Lung (tissue), 12 donors: ENCODE data around the gene ZNF536. TPM values are rescaled to one million over a fixed set of nuclear protein-coding genes. Genes with fewer than 3 reads are reported as not detected.

Source experiments
- ATAC-seq: fragments of 200-7000 bp; cut with Tn5 transposase; one replicate; pipeline ENCODE4 v1.9.1; 2020; ENCODE audit warnings: moderate number of reproducible peaks; ENCODE audit not compliant: insufficient read depth, low FRiP score
- DNase-seq, 3 donors: peaks; one replicate each; pipeline ENCODE4 v3.0.0-alpha.2; 2013 to 2017
- H3K27ac ChIP-seq, 2 donors: one replicate each; pipeline ENCODE4 v1.5.1; 2013; ENCODE audit warnings: mild to moderate bottlenecking in 2 of 2, moderate library complexity in 2 of 2, control low read depth in 1 of 2, inconsistent platforms in 1 of 2, low read depth in 1 of 2, low read length in 1 of 2
- H3K27me3 ChIP-seq, 3 donors: one replicate each; pipeline ENCODE4 v1.5.1; 2013; ENCODE audit warnings: low read length in 2 of 3; ENCODE audit not compliant: control insufficient read depth in 3 of 3, insufficient read depth in 3 of 3
- H3K36me3 ChIP-seq, 4 donors: one replicate each; pipeline ENCODE4 v1.5.1; 2013; ENCODE audit warnings: low read length in 4 of 4, mild to moderate bottlenecking in 1 of 4, moderate library complexity in 1 of 4; ENCODE audit not compliant: control insufficient read depth in 4 of 4, insufficient read depth in 4 of 4
- H3K4me1 ChIP-seq, 5 donors: one replicate each; pipeline ENCODE4 v1.5.1; 2013; ENCODE audit warnings: low read length in 5 of 5, mild to moderate bottlenecking in 2 of 5, moderate library complexity in 1 of 5; ENCODE audit not compliant: control insufficient read depth in 5 of 5, insufficient read depth in 5 of 5
- H3K4me3 ChIP-seq: one replicate; pipeline ENCODE4 v1.5.1; 2013; ENCODE audit warnings: mild to moderate bottlenecking, control low read depth, moderate library complexity
- H3K9ac ChIP-seq, 2 donors: one replicate each; pipeline ENCODE4 v1.5.1; 2013; ENCODE audit warnings: low read length in 2 of 2, control low read depth in 1 of 2; ENCODE audit not compliant: insufficient read depth in 1 of 2
- H3K9me3 ChIP-seq, 4 donors: one replicate each; pipeline ENCODE4 v1.5.1; 2013; ENCODE audit warnings: low read length in 3 of 4, mild to moderate bottlenecking in 1 of 4, moderate library complexity in 1 of 4; ENCODE audit not compliant: control insufficient read depth in 4 of 4, insufficient read depth in 3 of 4
- WGBS, 2 donors: extraction: QIAGEN DNeasy Blood & Tissue Kit; methylation state at CpG; one replicate each; pipeline ENCODE4 v1.1.7; 2013; 5-methylcytosine and 5-hydroxymethylcytosine counted together
- polyA plus RNA-seq, 2 donors: library from polyadenylated mRNA; stranded (reverse); fragments of 200-250 nt; gene quantifications; one replicate each; pipeline ENCODE4 v1.2.1, GENCODE V29; 2013
- total RNA-seq, 2 donors: library from RNA; depleted of rRNA in 1 of 2; stranded (reverse); fragments of >200 nt in 1 of 2; gene quantifications; one replicate each; pipeline ENCODE4 v1.2.1, GENCODE V29; 2014 to 2021
- TF ChIP-seq, protein P1 (sequence below): IDR thresholded peaks from 2 replicates; pipeline ENCODE4 v1.5.1; 2012; ENCODE audit warnings: mild to moderate bottlenecking; ENCODE audit errors: control extremely low read depth, extremely low read depth
- donor health status: control.
- donor health status: control.
- donor health status: Bipolar disorder and iron deficiency.
- donor health status: healthy.
- donor health status: DM: yes; HTN: yes; CAD: no.

The ZNF536 gene
- total and polyA plus RNA-seq, 4 donors, result 0.07 to 5.6 (median 0.21) TPM

- no peak for DNase-seq
- no peak overlapping the region for H3K9ac ChIP-seq
- whole genome bisulfite sequencing, 2 donors, result 62 to 73% methylated on average over 6 of the region's 6 CpGs
- H3K27me3 ChIP-seq, result peaks cover 0 to 20% (median 0%) of the 10 kb centered on the region in 3 donors
- H3K36me3 ChIP-seq, result no peaks in the 10 kb centered on the region
- H3K4me3 ChIP-seq, result no peak overlapping the region
- TF ChIP-seq, protein P1, sequence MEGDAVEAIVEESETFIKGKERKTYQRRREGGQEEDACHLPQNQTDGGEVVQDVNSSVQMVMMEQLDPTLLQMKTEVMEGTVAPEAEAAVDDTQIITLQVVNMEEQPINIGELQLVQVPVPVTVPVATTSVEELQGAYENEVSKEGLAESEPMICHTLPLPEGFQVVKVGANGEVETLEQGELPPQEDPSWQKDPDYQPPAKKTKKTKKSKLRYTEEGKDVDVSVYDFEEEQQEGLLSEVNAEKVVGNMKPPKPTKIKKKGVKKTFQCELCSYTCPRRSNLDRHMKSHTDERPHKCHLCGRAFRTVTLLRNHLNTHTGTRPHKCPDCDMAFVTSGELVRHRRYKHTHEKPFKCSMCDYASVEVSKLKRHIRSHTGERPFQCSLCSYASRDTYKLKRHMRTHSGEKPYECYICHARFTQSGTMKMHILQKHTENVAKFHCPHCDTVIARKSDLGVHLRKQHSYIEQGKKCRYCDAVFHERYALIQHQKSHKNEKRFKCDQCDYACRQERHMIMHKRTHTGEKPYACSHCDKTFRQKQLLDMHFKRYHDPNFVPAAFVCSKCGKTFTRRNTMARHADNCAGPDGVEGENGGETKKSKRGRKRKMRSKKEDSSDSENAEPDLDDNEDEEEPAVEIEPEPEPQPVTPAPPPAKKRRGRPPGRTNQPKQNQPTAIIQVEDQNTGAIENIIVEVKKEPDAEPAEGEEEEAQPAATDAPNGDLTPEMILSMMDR, result no peak
- peaks cover 0 to 2% (median 0%) of the 10 kb centered on the region in 4 donors for H3K9me3 ChIP-seq
- H3K4me1 ChIP-seq, result no peaks in the 10 kb centered on the region
- ATAC-seq, result no peak
- H3K27ac ChIP-seq, result no peak overlapping the region
Measured at GRCh38 chr19:30596268-30596667, 224.1 kb downstream of the ZNF536 start.

- DNase-seq (no peak), ATAC-seq (no peak)
- Histone ChIP-seq H3K27me3 (peaks cover 0 to 20% (median 0%) of the 10 kb centered on the region in 3 donors), H3K9ac (no peak overlapping the region), H3K4me1 (no peaks in the 10 kb centered on the region), H3K27ac (no peak overlapping the region), H3K36me3 (no peaks in the 10 kb centered on the region), H3K9me3 (peaks cover 0 to 2% (median 0%) of the 10 kb centered on the region in 4 donors), H3K4me3 (no peak overlapping the region)
- 36 to 38% methylated on average over 9 of the region's 9 CpGs for WGBS, 2 donors
- TF ChIP-seq, protein P1, result no peak
Measured at GRCh38 chr19:30596813-30597399, 224.7 kb downstream of the ZNF536 start.

DNA sequence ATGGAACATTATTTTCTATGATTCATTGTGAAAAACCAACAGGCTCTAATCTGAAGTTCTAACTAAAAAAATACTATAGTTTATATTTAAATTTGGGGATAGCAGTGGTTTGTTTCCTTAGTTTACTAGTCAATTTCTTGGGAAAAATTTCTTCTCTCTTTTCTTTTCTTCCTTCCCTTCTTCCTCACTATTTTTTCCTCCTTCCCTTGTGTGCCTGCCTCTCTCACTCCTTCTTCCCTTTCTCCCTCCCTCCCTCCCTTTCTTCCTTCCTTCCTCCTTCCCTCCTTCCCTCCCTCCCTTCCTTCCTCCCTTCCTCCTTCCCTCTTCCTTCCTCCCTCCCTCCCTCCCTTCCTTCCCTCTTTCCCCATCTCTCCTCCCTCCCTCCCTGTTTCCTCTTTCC is 226.5 kb downstream of the ZNF536 start:
- ATAC-seq, result no peak
- Histone ChIP-seq H3K9me3 (peaks cover 0 to 3% (median 0%) of the 10 kb centered on the region in 4 donors), H3K4me3 (no peak overlapping the region), H3K4me1 (no peaks in the 10 kb centered on the region), H3K27me3 (peaks cover 0 to 23% (median 0%) of the 10 kb centered on the region in 3 donors), H3K27ac (no peak overlapping the region), H3K36me3 (no peaks in the 10 kb centered on the region), H3K9ac (no peak overlapping the region)
- TF ChIP-seq, protein P1, result no peak
- DNase-seq, result no peak
